Caki2 (cell line): ENCODE results near the gene DPYSL5. TPM values are rescaled to one million over a fixed set of nuclear protein-coding genes. Genes with fewer than 3 reads are reported as not detected.
A peak's percentile ranks its signal among the peaks of the same experiment; 100 is the strongest.

Experiments used
- DNase-seq: peaks from one replicate; pipeline ENCODE4 v3.0.0-alpha.2; 2015; ENCODE audit warnings: low read depth
- in situ Hi-C: cut with HindIII; loops from 2 replicates; pipeline ENCODE4 v1.10.0; 2016; ENCODE audit warnings: low sequenced_read_pairs, low pct_unique_long_range_greater_than_20kb, mixed read lengths
- total RNA-seq: library from RNA; depleted of rRNA; stranded (reverse); fragments of >200 nt; shearing (Covaris generic); gene quantifications from 2 replicates; pipeline ENCODE4 v1.2.3, GENCODE V29; 2014; ENCODE audit warnings: low replicate concordance

Gene DPYSL5
- total RNA-seq, 1 experiment from 2014 or later, result 4.7 TPM

DNA sequence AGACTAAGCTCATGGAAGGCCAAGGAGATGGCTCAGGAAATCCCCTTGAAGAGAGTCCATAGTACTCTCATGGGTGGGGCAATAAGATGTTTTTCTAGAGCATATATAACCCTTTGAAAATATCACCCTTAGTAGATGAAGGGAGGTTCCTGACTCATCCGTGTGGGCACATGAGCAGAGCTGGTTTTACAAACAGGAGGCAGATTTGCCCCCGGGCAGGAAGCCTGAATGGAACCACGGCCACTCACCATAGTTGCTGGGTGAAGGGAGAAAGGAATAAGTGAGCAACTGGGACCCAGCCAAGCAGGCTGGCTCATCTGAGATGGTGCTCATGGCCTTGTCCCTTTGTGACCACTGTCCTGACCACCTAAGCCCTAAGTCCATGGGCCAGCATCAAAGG is 93.6 kb downstream of the DPYSL5 start:
- in situ Hi-C loops, result no loop called here
- no peak for DNase-seq

DNA sequence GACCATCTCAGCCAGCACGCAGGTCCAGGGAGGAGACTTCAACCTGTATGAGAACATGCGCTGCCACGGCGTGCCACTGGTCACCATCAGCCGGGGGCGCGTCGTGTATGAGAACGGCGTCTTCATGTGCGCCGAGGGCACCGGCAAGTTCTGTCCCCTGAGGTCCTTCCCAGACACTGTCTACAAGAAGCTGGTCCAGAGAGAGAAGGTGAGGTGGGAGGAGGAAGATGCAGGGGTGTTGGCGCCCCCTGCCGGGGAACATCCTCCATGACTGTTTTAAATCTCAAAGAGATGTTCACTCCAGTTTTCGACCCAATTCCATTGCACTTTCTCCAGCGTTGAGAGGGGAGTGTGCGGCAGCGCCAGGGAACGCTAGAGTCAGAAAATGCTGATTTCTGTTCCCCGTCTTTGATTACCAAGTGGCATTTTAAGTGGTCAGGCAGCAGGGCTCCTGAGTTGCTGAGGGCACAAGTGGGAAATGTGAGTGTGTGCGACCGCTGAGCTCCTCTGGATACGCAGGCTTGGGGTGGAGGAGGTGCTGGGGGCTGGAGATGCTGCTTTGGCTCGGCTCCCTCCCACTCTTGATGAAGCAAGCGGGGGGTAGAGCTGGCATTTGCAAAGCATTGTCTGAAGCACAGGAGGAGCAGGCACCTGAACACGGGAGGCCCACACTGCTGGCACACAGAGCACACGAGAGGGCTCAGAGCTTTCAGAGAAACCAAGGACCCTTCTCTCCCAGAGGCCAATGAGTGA is 94.8 kb downstream of the DPYSL5 start:
- peak; percentile 38 for DNase-seq
- in situ Hi-C loops, result no loop called here

DNA sequence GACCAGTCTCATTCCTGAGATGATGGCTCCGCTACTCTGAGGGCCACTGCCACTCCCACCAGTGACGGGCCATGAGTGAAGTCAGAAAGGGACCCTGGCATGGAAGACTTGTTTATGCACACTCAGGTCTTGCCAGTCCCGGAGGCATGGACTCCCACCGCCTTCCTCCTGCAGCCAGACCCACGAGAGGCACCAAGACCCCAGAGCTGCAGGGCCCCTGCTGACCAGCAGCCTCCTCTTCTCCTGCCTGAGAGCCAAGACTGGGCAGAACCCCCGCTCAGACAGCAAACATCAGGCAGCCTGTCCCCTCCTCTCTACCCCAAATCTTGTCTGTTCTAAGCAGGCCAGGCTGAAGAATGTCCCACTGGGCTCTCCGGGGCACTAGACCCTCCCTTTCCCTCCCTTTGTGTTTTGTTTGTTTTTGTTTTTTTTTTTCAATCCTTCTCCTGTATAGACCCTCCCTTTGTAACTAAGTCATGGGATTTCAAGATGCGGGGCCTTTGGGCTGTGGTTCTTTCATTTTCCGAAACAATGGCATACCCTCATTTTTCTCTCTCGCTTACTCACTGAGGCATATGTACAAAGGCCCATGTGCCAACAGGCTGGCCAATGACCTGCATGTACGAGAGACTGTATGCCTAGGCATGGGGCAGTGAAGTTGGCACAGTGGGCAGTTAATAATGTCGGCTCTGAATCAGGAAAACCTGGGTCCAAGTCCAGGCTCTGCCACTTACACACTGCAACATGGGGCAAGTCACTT is 98.2 kb downstream of the DPYSL5 start:
- in situ Hi-C loops, result no loop called here
- DNase-seq, result no peak

DNA sequence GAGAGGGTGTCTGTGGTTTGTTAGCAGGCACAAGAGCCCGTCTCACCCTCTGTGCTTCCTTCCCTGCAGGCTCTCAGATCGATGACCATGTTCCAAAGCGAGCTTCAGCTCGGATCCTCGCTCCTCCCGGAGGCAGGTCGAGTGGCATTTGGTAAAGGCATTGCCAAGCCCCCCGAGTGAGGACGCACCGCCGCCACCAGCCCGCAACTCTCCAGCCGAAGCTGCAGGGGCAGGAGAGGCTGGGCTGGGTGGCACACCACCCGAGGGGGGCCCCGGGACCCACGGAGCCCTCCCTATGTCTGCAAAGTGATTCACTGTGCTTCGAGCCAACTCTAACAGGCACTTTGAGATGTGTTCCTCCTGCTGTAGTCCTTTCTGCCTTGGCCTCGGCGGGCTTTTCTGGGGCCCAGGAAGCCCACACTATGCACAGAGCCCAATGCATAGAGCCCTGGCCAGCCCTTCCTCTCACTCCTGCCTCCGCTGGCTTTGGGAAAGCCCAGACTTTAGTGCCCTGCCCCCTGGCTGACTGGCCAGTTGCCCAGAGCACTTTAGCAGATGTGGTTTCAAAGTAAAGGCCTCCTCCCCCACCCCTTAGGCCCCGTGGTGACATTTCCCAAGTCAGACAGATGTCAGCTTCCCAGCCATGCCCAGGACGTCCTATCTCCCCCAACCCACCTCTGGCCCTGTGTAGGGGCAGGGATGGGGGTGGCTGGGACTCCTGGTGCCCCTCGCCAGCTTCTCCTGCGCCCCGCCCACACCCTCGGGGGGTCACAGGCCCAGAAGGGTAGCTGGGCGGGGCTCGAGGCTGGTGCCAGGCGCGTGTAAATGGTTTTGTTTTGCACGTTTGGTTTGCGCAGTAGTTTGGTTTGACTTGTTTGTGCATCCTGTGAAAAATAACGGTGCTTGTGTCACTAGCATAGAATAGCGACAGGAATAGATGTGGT is 99.2 kb downstream of the DPYSL5 start:
- in situ Hi-C loops, result no loop called here
- DNase-seq, result peak; percentile 35

DNA sequence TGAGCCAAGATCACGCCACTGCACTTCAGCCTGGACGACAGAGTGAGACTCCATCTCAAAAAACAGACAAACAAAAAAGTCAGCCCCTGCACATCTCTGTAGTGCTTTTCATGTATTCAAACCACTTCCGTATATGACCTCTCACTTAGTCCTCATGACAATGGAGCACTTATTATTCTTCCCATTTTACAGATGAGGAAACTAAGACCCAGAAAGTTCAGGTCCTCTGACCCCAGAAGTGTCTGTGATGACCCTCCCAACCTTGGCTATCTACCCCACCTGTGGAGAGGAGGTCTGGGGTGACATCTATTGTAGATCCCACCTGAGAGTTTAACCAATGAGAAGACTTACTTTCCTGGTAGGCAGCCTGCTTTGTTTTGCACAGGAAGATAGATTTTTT is 100.9 kb downstream of the DPYSL5 start:
- in situ Hi-C loops, result no loop called here
- no peak for DNase-seq

DNA sequence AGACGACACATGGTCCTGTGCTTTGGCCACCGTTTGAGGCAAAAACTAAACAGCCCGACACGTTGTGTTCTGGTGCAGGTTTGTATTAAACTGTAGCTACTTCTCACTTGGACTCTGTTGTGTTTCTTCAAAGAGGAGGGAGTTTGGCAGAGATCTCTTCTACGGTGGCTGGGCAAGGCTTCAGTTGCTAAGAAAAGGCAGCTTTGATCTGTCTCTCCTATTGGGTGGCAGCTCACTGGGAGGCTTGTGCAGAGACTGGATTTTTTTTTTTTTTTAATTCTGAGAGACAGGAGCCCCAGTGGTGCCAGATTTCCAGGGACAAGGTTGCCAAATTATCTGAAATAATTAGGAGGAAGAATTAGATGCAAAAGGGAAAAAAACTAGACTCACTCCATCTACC is 102.3 kb downstream of the DPYSL5 start:
- in situ Hi-C loops, result no loop called here
- no peak for DNase-seq

DNA sequence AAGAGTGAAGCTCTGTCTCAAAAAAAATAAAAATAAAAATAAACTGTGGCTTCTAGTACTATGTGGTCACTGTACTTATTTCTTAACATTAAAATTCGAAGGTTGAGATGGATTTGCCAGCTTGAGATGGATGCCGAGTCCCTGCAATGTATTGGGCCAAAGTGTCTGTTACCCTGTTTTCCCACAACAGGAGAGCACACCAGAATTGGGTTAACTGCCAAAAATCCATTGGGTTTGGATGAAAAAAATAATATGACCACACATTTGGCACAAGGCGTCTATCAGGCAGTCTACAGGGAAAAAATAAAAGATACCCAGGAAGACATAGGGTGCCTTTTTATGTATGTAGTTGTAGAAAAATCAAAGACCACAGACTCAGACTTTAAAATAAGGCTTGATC is 103.3 kb downstream of the DPYSL5 start:
- no peak for DNase-seq
- in situ Hi-C loops, result no loop called here

DNA sequence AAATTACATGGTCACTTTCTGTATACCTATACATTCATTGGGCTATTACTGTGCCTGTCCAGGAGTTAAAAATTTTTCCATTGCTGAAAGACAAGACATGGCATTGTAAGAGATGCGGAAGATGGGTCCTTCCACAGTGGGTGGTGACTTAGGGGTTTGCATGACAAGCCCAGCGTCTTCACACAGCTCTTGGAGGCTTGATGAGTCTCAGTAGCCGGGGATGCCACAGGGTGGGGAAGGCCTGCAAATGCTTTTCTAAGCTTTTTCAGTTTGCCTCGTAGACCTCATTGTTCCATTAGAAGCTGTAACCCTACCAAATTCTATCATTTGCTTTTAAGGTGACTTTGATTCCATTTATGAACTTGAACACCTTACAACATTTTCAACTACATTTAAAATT is 104.4 kb downstream of the DPYSL5 start:
- in situ Hi-C loops, result no loop called here
- DNase-seq, result no peak

DNA sequence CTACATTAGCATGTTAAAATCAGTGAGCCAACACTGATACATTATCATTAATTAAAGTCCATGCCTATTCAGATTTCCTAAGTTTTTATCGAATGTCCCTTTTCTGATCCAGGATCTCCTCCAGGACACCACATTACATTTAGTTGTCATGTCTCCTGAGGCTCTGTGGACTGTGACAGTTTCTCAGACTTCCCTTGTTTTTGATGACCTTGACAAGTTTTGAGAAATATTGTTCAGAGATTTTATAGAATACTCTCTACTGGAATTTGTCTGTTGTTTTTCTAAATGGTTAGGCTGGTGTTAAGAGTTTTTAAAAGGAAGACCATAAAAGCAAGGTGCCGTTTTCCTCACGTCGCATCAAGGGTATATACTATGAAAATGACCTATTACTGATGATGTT is 106.2 kb downstream of the DPYSL5 start:
- DNase-seq, result no peak
- in situ Hi-C loops, result no loop called here

DNA sequence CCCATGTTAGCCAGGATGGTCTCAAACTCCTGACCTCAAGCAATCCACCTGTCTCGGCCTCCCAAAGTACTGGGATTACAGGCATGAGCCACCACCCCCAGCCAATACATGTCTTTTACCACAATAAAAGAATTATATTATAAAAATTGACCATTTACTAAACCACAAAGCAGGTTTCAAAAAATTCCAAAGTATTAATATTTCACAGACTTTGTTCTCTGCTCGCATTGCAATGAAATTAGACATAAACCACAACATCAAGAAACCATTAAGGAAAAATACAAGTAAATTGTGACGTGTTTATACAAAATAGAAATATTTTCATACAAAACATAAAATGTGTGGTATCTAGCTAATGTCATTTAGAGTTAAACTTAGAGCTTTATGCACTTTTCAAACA is 109.1 kb downstream of the DPYSL5 start:
- peak; percentile 33 for DNase-seq
- in situ Hi-C loops, result no loop called here

DNA sequence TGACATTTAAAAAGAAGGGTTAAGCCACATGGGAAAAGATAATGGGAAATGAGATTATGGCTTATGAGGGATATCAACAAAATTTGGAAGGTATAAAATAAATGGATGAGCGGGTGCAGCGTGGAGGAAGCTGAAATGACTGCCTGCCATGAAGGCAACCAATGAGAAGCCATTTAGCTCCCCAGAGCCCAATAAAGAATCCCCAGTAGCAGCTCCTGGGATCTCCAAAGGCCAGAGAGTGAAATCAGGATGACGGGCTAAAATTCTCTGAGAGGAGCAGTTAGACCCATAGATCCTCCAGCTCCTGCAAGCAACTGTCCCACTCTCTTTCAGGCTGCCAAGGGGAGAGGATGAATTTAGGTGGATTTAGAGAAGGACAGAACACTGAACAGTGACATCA is 109.6 kb downstream of the DPYSL5 start:
- DNase-seq, result no peak
- in situ Hi-C loops, result no loop called here

DNA sequence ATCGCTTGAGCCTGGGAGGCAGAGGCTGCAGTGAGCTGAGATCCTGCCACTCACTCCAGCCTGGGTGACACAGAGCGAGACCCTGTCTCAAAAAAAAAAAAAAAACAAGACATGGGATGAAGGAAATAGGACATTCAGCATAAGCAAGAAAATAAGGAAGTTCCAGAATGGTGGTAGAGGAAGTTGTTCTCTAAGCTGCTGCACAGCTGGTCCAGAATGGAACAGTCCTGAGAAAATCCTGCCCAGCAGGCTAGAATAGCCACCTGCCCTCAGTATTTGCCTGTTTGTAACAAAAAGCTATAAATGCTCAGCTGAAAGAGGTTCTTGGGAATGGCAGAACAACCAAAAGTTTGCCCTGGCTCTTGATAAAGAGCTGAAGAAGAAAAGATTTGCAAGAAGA is 111.4 kb downstream of the DPYSL5 start:
- DNase-seq, result no peak
- in situ Hi-C loops, result no loop called here

DNA sequence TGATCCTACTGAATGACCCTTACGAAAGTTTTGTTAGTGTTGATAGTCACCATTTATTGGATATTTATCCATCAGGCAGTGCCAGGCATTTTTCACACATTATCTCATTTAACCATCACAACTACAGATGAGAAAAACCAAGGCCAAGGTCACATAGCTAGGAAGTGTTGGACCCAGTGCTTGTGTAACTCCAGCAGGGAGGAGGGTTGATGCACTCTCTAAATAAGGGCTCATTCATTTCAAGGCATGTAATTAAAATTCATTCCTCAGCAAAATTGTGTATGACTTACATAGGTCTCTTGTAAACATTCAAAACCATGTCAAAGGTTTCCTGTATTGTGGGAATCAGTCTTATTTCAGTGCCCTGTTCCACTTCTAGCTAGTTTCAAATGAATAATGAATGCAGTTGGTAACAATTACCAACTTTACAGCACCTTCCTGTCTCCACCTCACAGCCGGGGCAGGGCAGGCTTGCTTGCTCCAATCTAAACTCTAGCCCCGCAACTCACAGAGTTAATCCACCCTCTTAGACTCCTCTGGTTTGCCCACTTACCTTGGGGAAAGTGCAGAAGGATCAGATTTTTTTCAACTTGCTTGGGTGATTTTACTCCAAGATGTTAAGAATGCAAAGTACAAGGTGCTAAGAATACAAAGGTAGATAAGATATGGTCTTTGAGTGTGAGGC is 116.7 kb downstream of the DPYSL5 start:
- in situ Hi-C loops, result no loop called here
- no peak for DNase-seq

DNA sequence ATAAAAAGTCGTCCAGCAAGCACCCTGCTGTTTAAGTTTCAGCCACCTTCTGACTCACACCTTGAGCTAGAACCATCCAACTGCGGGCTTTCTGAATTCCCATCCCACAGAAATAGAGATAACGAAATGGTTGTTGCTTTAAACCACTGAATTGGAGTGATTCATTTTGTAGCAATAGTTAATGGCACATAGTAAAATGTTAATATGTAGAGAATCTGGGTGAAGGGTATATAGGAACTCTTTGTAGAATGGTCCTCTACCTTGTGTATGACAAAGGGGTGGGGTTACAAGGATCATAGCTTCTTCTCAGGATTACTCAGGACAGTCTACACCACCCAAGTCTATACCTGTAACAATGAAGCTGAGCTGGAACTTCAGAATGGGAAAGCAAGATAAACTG is 120.1 kb downstream of the DPYSL5 start:
- in situ Hi-C loops, result no loop called here
- peak; percentile 91 for DNase-seq

DNA sequence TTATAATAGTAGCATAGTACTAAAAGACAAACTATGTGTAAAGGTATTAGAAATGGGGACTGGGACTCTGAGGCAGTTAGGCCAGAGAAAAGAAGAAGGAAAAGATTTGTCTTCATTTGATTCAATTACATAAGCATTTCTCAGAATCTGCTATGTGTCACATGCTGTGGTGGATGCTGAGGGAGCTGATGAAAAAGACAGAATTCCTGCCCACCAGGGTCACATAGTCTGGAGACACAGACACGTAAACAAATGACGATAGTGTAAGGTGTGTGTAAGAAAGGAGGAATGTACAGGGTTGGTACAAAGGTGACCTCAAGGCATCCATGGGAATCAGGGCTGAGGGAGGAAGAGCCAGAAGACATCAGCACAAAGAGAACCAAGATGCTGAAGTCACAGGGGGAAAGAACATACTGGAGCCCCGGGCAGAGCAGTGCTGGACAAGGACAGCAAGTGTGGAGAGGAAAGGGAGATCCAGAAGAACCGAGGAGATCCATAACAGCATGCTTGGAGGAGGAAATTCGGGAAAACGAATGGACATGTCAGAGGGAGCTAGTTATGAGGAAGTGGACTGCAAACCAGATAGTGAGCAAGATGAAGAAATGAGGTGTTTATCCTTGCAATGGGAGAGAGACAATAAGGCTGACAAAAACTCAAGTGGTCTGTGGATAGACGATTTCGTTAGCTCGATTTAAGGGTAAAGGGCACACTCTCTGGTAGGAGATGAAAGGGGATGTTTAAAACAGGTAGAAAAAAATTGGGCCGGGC is 121.3 kb downstream of the DPYSL5 start:
- DNase-seq, result peak; percentile 94
- in situ Hi-C loops, result no loop called here

DNA sequence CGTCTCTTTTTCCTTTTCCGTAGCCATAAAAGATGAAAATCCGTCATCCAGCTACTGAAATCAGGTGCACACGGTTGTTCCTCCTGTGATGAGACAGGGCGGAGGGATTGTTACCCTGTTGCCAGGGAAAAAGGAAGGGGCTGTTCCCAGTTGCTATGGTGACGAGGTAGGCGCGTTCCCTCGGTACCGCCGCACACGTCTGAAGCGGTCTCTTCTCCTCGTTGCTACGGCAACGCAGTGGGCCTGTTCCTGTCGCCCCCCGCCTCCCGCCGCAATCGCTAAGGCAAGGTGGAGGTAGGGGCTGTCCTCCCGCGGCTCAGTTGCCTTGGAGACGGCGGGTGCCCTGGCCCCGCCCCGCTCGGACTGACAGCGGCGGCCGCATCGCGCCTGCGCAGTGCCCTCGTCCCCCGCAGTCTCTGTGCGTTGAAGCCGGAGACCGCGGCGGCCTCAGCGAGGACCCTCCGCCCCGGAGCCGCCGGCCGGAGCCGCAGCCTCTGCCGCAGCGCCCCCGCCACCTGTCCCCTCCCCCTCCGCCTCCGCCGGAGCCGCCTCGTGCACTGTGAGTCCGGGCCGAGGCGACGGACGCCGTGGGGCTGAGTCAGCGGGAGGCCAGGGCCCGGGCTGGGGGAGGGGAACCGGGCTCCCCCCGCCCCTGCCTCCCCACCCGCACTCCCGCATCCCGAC is 122.5 kb downstream of the DPYSL5 start, which contains the start of gene MAPRE3:
TSS of gene MAPRE3 (plus strand) at position 394 of the 684 bp plus-strand sequence. CDS start 51,582 bp downstream, outside the sequence.
- in situ Hi-C loops, result no loop called here
- DNase-seq, result peak; percentile 98
